ENCODE results near the gene KRT25. TPM values are rescaled to one million over a fixed set of nuclear protein-coding genes. Genes with fewer than 3 reads are reported as not detected.
"Not testable (repeated sequence)": the region's sequence is repeated elsewhere in the genome, so short reads cannot be mapped to it uniquely, and the experiment has no call there.

Gene KRT25
- total and polyA plus RNA-seq, 7 donors: 0.36 TPM; not detected in 6

DNA sequence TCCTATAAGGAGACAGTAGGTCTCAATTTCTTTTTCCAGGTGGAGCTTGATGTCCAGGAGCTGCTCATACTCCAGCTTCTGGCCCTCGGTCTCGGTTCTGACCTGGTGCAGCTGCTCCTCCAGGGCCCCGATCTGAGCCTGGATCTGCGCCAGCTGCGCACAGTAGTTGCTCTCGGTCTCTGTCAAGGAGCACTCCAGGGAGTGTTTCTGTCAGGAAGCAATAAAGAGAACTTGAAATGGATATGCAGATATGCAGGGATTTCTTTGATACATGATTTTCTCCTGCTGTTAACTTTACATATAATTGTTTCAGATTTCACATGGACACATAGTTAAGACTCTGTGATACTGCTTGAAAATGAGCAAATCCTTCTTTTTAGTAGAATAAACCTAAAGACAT, 4.7 kb downstream of the KRT25 start:
- Histone ChIP-seq H3K9me3 (no peaks in the 10 kb centered on the region), H3K27me3 (peaks cover 0 to 13% (median 0%) of the 10 kb centered on the region in 3 donors), H3K27ac (no peak overlapping the region), H3K4me1 (no peaks in the 10 kb centered on the region), H3K36me3 (no peaks in the 10 kb centered on the region), H3K4me3 (no peak overlapping the region)
- TF ChIP-seq, protein P1, sequence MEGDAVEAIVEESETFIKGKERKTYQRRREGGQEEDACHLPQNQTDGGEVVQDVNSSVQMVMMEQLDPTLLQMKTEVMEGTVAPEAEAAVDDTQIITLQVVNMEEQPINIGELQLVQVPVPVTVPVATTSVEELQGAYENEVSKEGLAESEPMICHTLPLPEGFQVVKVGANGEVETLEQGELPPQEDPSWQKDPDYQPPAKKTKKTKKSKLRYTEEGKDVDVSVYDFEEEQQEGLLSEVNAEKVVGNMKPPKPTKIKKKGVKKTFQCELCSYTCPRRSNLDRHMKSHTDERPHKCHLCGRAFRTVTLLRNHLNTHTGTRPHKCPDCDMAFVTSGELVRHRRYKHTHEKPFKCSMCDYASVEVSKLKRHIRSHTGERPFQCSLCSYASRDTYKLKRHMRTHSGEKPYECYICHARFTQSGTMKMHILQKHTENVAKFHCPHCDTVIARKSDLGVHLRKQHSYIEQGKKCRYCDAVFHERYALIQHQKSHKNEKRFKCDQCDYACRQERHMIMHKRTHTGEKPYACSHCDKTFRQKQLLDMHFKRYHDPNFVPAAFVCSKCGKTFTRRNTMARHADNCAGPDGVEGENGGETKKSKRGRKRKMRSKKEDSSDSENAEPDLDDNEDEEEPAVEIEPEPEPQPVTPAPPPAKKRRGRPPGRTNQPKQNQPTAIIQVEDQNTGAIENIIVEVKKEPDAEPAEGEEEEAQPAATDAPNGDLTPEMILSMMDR (IDR thresholded peaks at IDR 0.05): no peak
- TF ChIP-seq EP300 (IDR thresholded peaks at IDR 0.05) (no peak), POLR2AphosphoS5 (IDR thresholded peaks at IDR 0.05) (no peak), POLR2A (IDR thresholded peaks at IDR 0.05) (no peak)
- 85 to 88% methylated on average over 6 of the region's 6 CpGs for WGBS, 2 donors
- intact Hi-C loops (cut with DNase I): no loop called here
- DNase-seq: no peak

DNA sequence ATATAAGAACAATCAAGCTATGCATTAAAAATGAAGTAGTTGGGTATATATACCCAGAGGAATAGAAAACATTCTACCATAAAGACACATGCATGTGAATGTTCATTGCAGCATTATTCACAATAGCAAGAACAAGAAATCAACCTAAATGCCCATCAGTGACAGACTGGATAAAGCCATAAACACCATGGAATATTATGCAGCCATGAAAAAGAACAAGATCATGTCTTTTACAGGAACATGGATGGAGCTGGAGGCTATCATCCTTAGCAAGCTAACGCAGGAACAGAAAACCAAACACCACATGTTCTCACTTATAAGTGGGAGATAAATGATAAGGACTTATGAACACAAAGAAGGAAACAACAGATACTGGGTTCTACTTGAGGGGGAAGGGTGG, 6.5 kb downstream of the KRT25 start:
- peaks cover 0 to 13% (median 0%) of the 10 kb centered on the region in 3 donors for H3K27me3 ChIP-seq
- WGBS, 2 donors: 84 to 92% methylated on average over 1 of the region's 1 CpG
- intact Hi-C loops (cut with DNase I); DNase-seq; H3K9me3 ChIP-seq; H3K4me3 ChIP-seq; H3K27ac ChIP-seq; H3K36me3 ChIP-seq; H3K4me1 ChIP-seq: not testable (repeated sequence)

DNA sequence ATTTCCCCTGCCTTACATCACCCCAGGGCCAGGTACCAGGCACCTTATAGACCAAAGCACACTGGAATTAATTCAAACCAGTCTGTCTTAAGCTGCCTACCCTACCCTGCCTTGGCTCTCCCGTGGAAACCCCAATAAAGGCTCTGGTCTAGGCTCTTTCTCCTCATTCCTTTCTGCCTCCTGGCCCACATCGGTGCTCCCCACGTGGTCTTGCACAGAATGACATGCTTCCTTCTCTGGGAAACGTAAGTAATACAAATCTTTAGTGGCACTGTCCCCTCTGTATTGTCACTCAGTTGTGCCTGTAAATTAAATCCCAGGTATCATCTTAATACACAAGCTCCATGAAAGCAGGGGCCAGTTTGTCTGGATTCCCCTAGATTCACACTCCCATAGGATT, 16.6 kb downstream of the KRT25 start:
- intact Hi-C loops (cut with DNase I): no loop called here
- 47 to 53% methylated on average over 4 of the region's 4 CpGs for WGBS, 2 donors

DNA sequence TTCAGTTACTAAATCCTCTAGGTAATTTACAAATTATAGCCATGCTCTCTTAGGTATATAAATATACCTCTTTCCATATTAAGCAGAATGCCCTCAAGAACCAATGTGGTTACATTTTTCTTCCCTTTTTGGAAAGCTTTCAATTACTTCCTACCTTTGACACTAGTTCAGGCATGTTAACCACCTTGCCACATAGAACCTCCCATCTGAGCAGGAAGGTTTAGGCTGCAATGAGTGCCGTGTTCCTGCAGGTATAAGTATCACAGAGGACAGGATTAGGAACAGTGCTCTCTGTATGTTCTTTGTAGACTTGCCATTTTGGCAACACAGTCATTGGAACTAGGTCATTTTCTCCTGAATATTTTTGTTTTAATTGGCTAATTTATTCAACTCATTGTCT, 20.1 kb downstream of the KRT25 start:
- intact Hi-C loops (cut with DNase I): no loop called here
- WGBS, 2 donors: 77 to 82% methylated on average over 1 of the region's 1 CpG
- no peaks in the 10 kb centered on the region for H3K9me3 ChIP-seq
- no peak overlapping the region for H3K27ac ChIP-seq
- H3K4me3 ChIP-seq: no peak overlapping the region
- TF ChIP-seq EP300 (IDR thresholded peaks at IDR 0.05): no peak
- H3K4me1 ChIP-seq: no peaks in the 10 kb centered on the region
- no peaks in the 10 kb centered on the region for H3K36me3 ChIP-seq
- no peak for DNase-seq
- H3K27me3 ChIP-seq: no peaks in the 10 kb centered on the region

More for the DNA sequence above, 16.6 kb downstream of the KRT25 start:
- TF ChIP-seq POLR2AphosphoS5 (IDR thresholded peaks at IDR 0.05) (no peak), EP300 (IDR thresholded peaks at IDR 0.05) (no peak)
- TF ChIP-seq, protein P1 (IDR thresholded peaks at IDR 0.05): no peak
- Histone ChIP-seq H3K4me3 (no peak overlapping the region), H3K4me1 (no peaks in the 10 kb centered on the region), H3K36me3 (no peaks in the 10 kb centered on the region), H3K9me3 (peaks cover 0 to 4% (median 2%) of the 10 kb centered on the region in 4 donors), H3K27ac (no peak overlapping the region), H3K27me3 (no peaks in the 10 kb centered on the region)
- no peak for DNase-seq

DNA sequence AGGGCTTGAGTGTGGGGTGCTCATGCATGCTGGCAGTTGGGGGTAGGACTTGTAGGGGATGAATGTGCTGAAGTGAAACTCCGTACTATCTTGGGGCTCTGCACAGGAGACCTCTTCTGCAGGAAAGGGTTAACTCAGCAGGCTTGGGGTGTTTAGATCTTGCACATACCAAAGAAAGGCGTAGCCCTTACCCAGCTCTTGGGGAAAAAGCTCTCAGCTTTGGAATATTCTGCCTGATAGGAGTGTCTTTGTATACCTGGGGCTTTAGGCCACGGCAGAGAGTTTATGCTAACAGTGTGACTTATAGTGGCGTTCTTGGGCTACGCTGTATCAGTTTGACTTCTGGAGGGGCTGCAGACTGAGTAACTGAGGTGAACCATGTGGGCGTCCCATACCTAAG, 21.1 kb downstream of the KRT25 start:
- 82 to 83% methylated on average over 6 of the region's 6 CpGs for WGBS, 2 donors
- intact Hi-C loops (cut with DNase I): no loop called here
- Histone ChIP-seq H3K27me3 (no peaks in the 10 kb centered on the region), H3K4me3 (no peak overlapping the region), H3K4me1 (no peaks in the 10 kb centered on the region), H3K36me3 (no peaks in the 10 kb centered on the region), H3K27ac (no peak overlapping the region), H3K9me3 (no peaks in the 10 kb centered on the region)
- no peak for DNase-seq
- TF ChIP-seq EP300 (IDR thresholded peaks at IDR 0.05): no peak
- TF ChIP-seq POLR2A (IDR thresholded peaks at IDR 0.05): no peak
- TF ChIP-seq, protein P1 (IDR thresholded peaks at IDR 0.05): no peak

DNA sequence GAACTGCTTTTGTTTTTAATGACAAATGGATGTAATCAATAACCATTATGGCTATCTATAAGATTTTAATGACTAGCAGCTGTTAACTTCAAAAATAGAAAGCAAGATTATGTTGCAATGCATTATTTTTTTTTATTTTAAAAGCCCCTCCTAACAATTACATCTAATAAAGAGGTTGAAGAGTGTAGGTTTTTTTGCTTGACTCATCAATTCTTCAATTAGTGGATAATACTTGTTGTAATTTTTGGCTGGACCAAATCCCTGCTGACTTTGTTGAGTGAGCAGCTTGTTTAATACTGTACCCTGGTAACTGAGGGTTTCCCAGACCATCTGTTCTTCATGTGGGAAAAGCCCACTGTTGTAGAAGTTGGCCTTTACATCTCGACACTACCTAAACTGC, 24.2 kb downstream of the KRT25 start:
- H3K4me1 ChIP-seq: no peaks in the 10 kb centered on the region
- TF ChIP-seq EP300 (IDR thresholded peaks at IDR 0.05) (no peak), POLR2A (IDR thresholded peaks at IDR 0.05) (no peak), POLR2AphosphoS5 (IDR thresholded peaks at IDR 0.05) (no peak)
- TF ChIP-seq, protein P1 (IDR thresholded peaks at IDR 0.05): no peak
- no peak overlapping the region for H3K27ac ChIP-seq
- H3K9me3 ChIP-seq: no peaks in the 10 kb centered on the region
- DNase-seq: no peak
- intact Hi-C loops (cut with DNase I): no loop called here
- H3K4me3 ChIP-seq: no peak overlapping the region
- H3K36me3 ChIP-seq: no peaks in the 10 kb centered on the region
- 78 to 79% methylated on average over 1 of the region's 1 CpG for WGBS, 2 donors
- H3K27me3 ChIP-seq: no peaks in the 10 kb centered on the region

Data from sigmoid colon (tissue), 7 donors.